ENCODE data around the gene FGF3.

The FGF3 gene

GRCh38 chr11:69818603-69819441 is at the start of gene FGF3:
FGF3 (minus strand) TSS chr11:69819416; CDS start chr11:69818933, 483 bp downstream.
- DNase-seq, result no peak

GRCh38 chr11:69868871-69869270 is 49.7 kb upstream of the FGF3 start:
- DNase-seq, result no peak

GRCh38 chr11:69868006-69868810 is 49.0 kb upstream of the FGF3 start:
- no peak for DNase-seq

- DNase-seq, result no peak
Measured at GRCh38 chr11:69867076-69868005, 48.1 kb upstream of the FGF3 start.

DNA sequence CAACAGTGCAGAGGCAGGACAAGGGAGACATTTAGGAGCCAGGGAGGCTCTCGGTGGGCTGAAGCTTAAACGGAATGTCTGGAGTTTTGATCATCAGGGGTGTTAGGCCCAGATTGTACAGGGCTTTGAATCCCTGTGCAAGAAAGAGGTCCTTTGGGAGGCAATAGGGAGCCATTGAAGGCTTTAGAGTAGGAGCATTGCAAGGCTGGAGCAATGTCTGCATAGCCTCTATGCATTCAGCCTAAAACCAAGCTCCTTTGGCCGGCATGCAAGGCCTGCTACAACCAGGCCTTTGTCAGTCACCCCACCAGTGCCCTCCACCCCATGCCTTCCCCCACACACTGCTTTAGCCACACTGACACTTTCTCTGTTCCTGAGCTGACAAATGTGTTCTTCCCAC is 47.4 kb upstream of the FGF3 start:
- no peak for DNase-seq

DNA sequence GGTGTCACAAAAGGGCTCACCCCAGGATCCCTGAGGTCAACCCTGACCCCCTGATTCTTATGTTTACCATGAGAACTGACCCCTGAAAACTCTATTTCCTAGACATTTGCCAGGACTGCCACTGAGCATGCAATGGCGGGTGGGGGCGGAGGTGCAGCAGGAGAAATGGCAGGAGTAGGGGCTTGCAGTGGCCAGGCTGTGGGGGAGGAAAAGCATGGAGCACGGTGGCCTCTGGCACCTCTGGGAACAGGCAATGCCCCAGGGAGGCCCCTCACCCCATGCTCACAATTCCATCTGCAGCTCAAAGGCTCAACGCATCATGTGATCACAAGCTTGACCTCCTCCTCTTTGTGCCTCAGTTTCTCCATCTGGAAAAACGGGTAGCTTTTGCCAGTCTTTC is 46.5 kb upstream of the FGF3 start:
- no peak for DNase-seq

DNA sequence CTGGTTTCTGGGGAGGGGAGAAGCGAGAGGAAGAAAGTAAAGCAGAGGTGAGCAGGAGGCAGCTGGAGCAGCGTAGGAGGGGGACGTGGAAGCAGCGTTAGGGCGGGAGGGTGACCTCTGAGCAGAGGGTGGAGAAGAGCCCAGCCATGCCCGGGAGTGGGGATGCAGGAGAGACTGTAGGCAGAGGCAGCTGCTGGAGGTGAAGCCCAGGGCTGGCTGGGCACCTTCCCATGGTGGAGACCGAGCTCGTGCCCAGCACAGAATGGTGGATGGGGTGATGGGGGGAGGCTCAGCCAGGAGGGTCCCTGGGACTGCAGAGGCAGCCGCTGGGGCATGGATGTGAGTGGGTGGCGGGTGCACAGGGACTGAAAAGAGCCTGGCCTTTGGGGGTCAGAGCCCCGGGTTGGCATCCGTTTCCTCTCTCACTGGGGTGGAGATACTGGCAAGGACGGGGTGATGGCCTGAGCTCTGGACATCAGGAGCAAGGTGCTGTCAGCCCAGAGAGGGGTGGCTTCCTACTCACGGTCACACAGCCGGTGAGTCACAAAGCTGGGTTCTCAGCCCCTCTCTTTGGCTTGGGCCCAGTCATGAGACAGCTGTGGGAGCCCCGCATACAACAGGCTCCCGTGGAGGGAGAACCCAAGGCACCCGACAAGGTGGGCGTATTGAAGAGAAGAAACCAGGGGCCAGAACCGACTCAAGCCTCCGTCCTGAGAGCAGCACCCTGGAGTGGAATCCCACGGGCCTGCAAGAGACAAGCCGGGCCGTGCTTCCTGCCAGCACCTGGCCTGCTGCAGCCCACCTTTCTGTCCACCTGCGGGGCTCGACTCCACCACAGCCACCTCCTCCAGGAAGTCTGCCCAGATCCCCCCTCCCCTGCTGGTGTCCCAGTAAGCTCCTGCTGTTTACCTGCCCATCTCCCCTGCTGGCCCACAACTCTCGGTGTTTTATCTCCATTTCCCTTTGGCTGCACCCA is 45.8 kb upstream of the FGF3 start:
- DNase-seq, result no peak

- DNase-seq, result no peak
Measured at GRCh38 chr11:69863544-69864200, 44.5 kb upstream of the FGF3 start.

DNA sequence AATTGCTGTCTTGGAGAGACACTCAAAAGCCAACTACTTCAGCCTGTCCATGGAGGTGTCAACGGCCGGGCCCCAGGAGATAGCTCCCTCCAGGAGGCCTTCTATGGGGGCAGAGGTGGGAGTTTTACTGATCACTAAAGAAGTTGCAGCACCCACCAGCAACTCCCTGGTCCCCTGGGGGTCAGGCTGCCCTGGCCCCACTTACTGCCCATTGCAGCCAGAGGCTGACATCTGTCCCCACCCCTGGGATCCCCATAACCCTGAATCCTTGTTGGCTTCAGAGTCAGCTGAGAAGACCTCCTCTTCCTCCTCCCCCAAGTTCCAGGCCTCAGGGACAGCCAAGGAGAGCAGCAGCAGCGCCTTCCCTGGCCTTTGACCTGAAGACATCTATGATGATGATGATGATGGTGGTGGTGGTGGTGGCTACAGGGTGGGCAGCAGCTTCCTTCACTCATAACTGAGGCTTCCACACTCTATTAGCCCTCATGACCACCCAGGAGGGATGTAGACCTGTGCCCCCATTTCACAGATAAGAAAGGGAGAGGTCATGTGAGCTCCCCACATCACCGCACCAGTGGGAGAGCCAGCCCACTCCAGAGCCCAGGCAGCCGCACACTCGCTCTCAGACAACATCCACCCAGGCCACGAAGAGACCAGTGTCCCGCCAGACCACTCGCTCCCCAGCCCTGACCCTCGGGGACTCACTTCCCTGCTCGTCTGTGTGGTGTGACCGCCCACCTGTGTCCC is 43.8 kb upstream of the FGF3 start:
- no peak for DNase-seq

- DNase-seq, result no peak
Measured at GRCh38 chr11:69862331-69862771, 43.1 kb upstream of the FGF3 start.

- DNase-seq, result no peak
Measured at GRCh38 chr11:69861901-69862300, 42.7 kb upstream of the FGF3 start.

DNA sequence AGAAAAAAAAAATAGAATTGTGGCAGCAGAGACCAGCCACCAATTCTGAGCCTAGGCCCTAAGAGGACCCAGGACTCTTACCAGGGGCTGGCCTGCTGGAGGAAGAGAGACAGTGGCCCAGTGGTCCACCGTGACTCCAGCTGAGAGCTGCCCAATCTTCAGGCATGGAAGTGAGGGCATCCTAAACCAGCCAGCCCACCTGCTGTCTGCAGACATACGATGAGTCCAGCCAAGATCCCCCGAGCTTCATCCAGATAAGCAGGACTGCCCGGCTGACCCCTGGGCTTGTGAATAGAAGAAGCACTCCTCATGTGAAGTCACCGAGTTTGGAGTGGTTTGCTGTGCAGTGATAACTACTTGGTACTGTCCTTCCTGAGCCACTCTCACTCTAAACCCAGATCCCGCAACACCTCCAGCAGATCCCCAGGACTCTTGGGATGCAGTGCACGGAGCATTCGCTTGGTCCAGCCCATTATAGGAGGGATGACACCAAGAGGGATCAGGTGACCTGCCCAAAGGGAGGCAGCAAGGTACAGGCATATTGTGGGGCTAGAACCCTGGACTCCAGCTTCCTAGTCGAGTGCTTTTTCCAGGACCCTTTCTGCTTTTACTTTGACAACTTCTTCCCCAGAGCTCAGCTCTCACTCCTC is 41.7 kb upstream of the FGF3 start:
- DNase-seq, result no peak

GRCh38 chr11:69860244-69860643 is 41.0 kb upstream of the FGF3 start:
- DNase-seq, result no peak

- DNase-seq, result no peak
Measured at GRCh38 chr11:69859275-69859934, 40.2 kb upstream of the FGF3 start.

DNA sequence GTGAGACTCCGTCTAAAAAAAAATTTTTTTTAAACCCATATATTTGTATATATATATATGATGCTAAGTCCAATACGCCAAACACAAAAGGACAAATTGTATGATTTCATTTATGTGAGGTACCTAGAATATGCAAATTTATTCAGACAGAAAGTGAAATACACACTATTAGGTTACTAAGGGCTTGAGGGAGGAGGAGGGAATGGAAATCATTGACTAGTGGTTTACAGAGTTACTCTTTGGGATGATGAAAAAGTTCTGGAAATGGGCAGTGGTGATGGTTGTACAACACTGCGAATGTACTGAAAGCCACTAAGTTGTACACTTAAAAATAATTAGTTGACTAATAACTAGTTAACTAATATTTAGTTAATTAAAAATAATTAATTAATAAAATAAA is 36.2 kb upstream of the FGF3 start:
- no peak for DNase-seq

DNA sequence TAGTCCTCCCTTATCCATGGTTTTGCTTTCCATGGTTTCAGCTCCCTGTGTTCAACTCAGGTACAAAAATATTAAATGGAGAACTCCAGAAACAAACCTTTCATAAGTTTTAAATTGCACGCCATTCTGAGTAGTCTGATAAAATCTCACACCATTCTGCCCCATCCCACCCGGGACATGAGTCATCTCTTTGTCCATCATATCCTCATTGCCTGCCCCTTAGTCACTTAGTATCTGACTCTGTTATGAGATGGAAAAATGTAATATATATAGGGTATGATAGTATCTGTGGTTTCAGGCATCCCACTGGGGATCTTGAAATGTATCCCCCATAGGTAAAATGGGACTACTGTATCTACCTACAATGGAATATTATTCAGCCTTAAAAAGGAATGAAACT is 35.5 kb upstream of the FGF3 start:
- DNase-seq, result no peak

GRCh38 chr11:69852056-69852455 is 32.8 kb upstream of the FGF3 start:
- DNase-seq, result no peak

DNA sequence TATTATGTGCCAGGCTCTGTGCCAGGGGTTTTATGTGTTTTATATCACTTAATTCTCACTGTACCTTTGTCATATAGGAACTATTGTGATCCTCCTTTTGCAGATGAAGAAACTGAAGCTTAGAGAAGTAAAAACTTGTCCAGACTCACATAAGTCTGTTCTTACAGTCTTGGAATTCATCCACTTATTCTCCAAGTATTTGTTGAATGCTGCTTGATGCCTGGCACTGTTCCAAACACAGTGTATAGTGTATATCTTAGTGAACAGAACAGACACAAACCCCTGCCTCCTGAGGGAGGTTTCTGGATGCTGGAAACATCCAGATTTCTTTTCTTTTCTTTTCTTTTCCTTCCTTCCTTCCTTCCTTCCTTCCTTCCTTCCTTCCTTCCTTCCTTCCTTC is 29.0 kb upstream of the FGF3 start:
- no peak for DNase-seq

DNA sequence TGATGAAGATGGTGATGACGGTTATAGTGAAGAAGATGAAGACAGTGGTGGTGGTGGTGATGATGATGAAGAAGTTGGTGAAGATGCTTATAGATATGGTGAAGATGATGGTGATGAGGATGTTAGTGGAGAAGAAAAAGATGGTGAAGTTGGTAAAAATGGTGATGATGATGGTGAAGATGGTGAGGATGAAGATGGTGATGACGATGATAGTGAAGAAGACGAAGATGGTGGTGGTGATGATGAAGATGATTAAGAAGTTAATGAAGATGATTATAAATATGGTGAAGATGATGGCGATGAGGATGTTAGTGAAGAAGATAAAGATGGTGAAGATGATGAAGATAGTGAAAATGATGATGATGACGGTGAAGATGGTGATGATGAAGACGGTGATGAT is 25.2 kb upstream of the FGF3 start:
- DNase-seq, result no peak
